GM23248 (cell line): ENCODE measurements around the gene FOXP2. TPM values are rescaled to one million over a fixed set of nuclear protein-coding genes. Genes with fewer than 3 reads are reported as not detected.

ENCODE experiments used
- DNase-seq: peaks from one replicate; pipeline ENCODE4 v3.0.0-alpha.2; 2015
- H2AFZ ChIP-seq: fragments of 200-600 bp; sonication (generic); 2 replicates; pipeline ENCODE4 v1.6.1; 2016; ENCODE audit warnings: antibody characterized with exemption
- H3F3A ChIP-seq: fragments of 200-600 bp; sonication (generic); 2 replicates; pipeline ENCODE4 v1.6.1; 2016; ENCODE audit warnings: mild to moderate bottlenecking, antibody characterized with exemption, mixed run types; ENCODE audit not compliant: insufficient read depth
- H3K27ac ChIP-seq: fragments of 200-600 bp; sonication (generic); 2 replicates; pipeline ENCODE4 v1.5.1; 2016; ENCODE audit warnings: mild to moderate bottlenecking
- H3K27me3 ChIP-seq: fragments of 200-600 bp; sonication (generic); replicated peaks from 2 replicates; pipeline ENCODE4 v1.6.1; 2016; ENCODE audit warnings: mild to moderate bottlenecking; ENCODE audit not compliant: insufficient read depth
- H3K36me3 ChIP-seq: fragments of 200-600 bp; sonication (generic); 2 replicates; pipeline ENCODE4 v1.6.1; 2016; ENCODE audit warnings: low read depth, mild to moderate bottlenecking
- H3K4me1 ChIP-seq: fragments of 200-600 bp; sonication (generic); 2 replicates; pipeline ENCODE4 v1.6.1; 2016; ENCODE audit warnings: mild to moderate bottlenecking; ENCODE audit not compliant: insufficient read depth
- H3K4me2 ChIP-seq: fragments of 200-600 bp; sonication (generic); one replicate; pipeline ENCODE4 v1.6.1; 2016; ENCODE audit warnings: mild to moderate bottlenecking; ENCODE audit not compliant: unreplicated experiment
- H3K4me3 ChIP-seq: fragments of 200-600 bp; sonication (generic); 2 replicates; pipeline ENCODE4 v1.5.1; 2016; ENCODE audit warnings: mild to moderate bottlenecking
- H3K79me2 ChIP-seq: fragments of 200-600 bp; sonication (generic); 2 replicates; pipeline ENCODE4 v1.6.1; 2016; ENCODE audit warnings: mild to moderate bottlenecking; ENCODE audit not compliant: insufficient read depth
- H3K9ac ChIP-seq: fragments of 200-600 bp; sonication (generic); 2 replicates; pipeline ENCODE4 v1.6.1; 2016; ENCODE audit warnings: mild to moderate bottlenecking
- H3K9me2 ChIP-seq: fragments of 200-600 bp; sonication (generic); 2 replicates; pipeline ENCODE4 v1.6.1; 2016; ENCODE audit warnings: mixed run types, mild to moderate bottlenecking, moderate library complexity; ENCODE audit not compliant: insufficient read depth
- H3K9me3 ChIP-seq: fragments of 200-600 bp; sonication (generic); one replicate; pipeline ENCODE4 v1.6.1; 2017; ENCODE audit warnings: low read depth
- H4K20me1 ChIP-seq: fragments of 200-600 bp; sonication (generic); 2 replicates; pipeline ENCODE4 v1.6.0; 2016; ENCODE audit not compliant: insufficient read depth
- EZH2 ChIP-seq: fragments of 200-600 bp; sonication (generic); IDR thresholded peaks from 2 replicates; pipeline ENCODE4 v1.6.1; 2018; ENCODE audit warnings: antibody characterized with exemption, mild to moderate bottlenecking; ENCODE audit not compliant: insufficient read depth, poor library complexity, severe bottlenecking
- EZH2phosphoT487 ChIP-seq: fragments of 200-600 bp; sonication (generic); IDR thresholded peaks from 2 replicates; pipeline ENCODE4 v1.6.1; 2018; ENCODE audit warnings: antibody characterized with exemption, moderate library complexity, mild to moderate bottlenecking, low read depth; ENCODE audit not compliant: insufficient read depth
- WGBS, 2 experiments: methylation state at CpG; one replicate each; pipeline ENCODE4 v1.1.6; 2015 to 2017; ENCODE audit warnings: low lambda C conversion rate in 2 of 2, low coverage in 1 of 2; ENCODE audit errors: missing lambda C conversion rate in 2 of 2; 5-methylcytosine and 5-hydroxymethylcytosine counted together
- in situ Hi-C: fragments of 300-500 bp; cut with MboI; formaldehyde crosslinking; loops from 2 replicates; pipeline ENCODE4 v1.15.0; 2020
- polyA plus RNA-seq: library from polyadenylated mRNA; unstranded; fragments of >200 nt; fragmentation: Nextera tagmentation; extraction: Ambion mirVana; gene quantifications from 2 replicates; pipeline ENCODE4 v1.2.1, GENCODE V29; 2016
- total RNA-seq: library from RNA; depleted of rRNA; stranded (reverse); fragments of >200 nt; shearing (Covaris generic); gene quantifications from 2 replicates; pipeline ENCODE4 v1.2.3, GENCODE V29; 2014; rRNA removed

Gene FOXP2
- total RNA-seq (1.3 and 5.0 TPM in 2 replicates), polyA plus RNA-seq (1.9 and 2.3 TPM in 2 replicates)

DNA sequence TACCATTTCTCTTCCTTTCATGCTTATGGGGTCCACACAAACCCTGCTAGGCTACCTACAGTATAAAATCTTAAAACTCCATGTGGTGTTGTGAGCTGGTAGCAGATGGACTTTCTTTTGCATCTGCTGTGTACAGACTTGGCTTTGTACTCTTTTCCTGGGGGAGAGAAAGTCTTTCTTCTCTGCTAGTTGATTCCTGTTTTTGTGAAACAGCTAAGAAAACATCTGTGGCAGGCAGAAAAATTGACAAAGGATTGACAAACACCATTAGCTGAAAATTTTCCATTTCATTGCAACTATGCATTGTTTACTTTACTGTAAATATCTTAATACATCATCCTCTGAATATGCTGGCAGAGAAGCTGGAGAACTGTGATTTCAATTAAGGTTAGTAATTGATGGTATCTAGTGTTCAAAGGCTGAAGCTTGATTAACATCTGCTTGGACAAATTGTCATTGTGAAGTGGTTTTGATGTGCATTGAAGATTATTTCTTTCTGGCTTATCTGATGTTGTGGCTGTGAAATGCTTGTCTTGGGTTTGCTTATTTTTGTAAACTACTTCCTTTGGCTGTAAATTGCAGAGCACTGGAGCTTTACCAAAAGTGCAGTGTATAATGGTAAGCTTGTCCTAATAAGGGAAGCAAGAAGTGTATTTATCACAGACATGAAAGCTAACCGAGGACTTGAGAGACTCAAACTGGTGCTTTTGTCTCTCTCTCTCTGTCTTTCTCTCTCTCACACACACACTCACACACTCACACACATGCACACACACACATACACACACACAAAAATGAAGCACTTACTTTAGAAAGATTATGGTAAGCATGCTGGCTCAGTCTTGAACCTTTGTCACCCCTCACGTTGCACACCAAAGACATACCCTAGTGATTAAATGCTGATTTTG lies at the start of gene FOXP2:
TSS of gene FOXP2 (plus strand) at position 660 of the 908 bp plus-strand sequence. CDS start 11,697 bp downstream, outside the sequence.
- in situ Hi-C loops = no loop called here

DNA sequence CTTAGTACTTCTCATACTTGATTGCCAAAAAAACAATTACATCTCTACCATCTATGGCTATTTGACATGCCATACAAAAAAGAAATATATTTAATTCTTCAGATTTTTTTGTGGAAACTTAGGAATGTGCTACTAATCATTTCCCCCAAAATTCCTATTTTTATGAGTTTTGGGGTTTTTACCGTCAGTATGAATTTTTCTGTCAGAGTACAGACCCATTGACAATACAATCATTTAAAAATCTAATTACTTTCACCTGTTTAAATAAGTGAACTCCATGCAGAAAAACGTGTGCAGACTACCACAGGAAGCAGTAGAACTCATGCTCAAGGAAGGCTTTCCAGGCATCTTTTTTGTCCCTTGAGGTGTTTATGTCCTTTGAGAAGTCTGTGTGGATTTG lies 48.8 kb upstream of the FOXP2 start:
- H3K36me3 ChIP-seq = no peaks in the 10 kb centered on the region
- no peak for DNase-seq
- H3K4me3 ChIP-seq = no peak overlapping the region
- no peak overlapping the region for H3K27ac ChIP-seq
- H3K79me2 ChIP-seq = no peaks in the 10 kb centered on the region
- H2AFZ ChIP-seq = no peak overlapping the region
- WGBS, 2 experiments = 45 to 54% methylated on average over 2 of the region's 2 CpGs
- in situ Hi-C loops = no loop called here
- H3K9ac ChIP-seq = no peak overlapping the region
- no peaks in the 10 kb centered on the region for H3K27me3 ChIP-seq
- H4K20me1 ChIP-seq = no peaks in the 10 kb centered on the region
- H3K4me2 ChIP-seq = no peak overlapping the region
- H3F3A ChIP-seq = no peaks in the 10 kb centered on the region
- no peaks in the 10 kb centered on the region for H3K9me3 ChIP-seq
- H3K9me2 ChIP-seq = no peaks in the 10 kb centered on the region
- H3K4me1 ChIP-seq = no peaks in the 10 kb centered on the region
- TF ChIP-seq EZH2 = no peak
- TF ChIP-seq EZH2phosphoT487 = no peak

More for the DNA sequence above, at the start of gene FOXP2:
- peak within 1 kb of the TSS; percentile 81 for H2AFZ ChIP-seq
- no peak within 1 kb of the TSS for H3K27ac ChIP-seq
- no peaks in the 10 kb centered on the region for H3K9me3 ChIP-seq
- H3F3A ChIP-seq = peaks cover 5% of the 10 kb centered on the region
- DNase-seq = peak; percentile 30
- H3K9me2 ChIP-seq = no peaks in the 10 kb centered on the region
- TF ChIP-seq EZH2 (no peak), EZH2phosphoT487 (no peak)
- H4K20me1 ChIP-seq = no peaks in the 10 kb centered on the region
- H3K36me3 ChIP-seq = no peaks in the 10 kb centered on the region
- peak within 1 kb of the TSS; percentile 72 for H3K4me3 ChIP-seq
- H3K27me3 ChIP-seq = no peaks in the 10 kb centered on the region
- WGBS, 2 experiments = 0 to 3% methylated on average over 2 of the region's 2 CpGs
- H3K4me1 ChIP-seq = peaks cover 38% of the 10 kb centered on the region
- peak within 1 kb of the TSS; percentile 52 for H3K9ac ChIP-seq
- no peaks in the 10 kb centered on the region for H3K79me2 ChIP-seq
- peak within 1 kb of the TSS; percentile 94 for H3K4me2 ChIP-seq

DNA sequence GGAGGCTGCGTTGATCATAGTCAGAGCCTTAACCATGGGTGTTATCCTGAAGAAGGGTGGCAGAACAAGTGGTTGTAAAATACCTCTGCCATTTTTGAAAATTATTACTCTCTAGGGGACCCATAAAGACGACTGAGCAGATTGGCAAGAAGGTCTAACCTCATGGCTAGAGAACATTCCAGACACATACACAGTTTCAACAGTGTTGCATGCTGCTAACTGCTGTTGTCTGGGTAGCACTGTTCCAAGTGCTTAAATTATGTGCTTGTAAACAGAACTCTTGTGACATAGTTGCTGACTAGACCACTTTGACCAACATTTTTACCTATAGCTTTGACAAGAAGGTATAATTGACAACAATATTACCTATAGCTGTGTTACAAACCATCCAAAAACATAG lies 46.1 kb upstream of the FOXP2 start:
- 62% methylated on average over 2 of the region's 2 CpGs for WGBS, 2 experiments
- in situ Hi-C loops = no loop called here
- H2AFZ ChIP-seq = no peak overlapping the region
- no peaks in the 10 kb centered on the region for H3K9me3 ChIP-seq
- no peaks in the 10 kb centered on the region for H4K20me1 ChIP-seq
- H3K9ac ChIP-seq = no peak overlapping the region
- no peak for TF ChIP-seq EZH2phosphoT487
- no peak for TF ChIP-seq EZH2
- no peak overlapping the region for H3K4me3 ChIP-seq
- no peaks in the 10 kb centered on the region for H3F3A ChIP-seq
- no peak overlapping the region for H3K27ac ChIP-seq
- no peaks in the 10 kb centered on the region for H3K36me3 ChIP-seq
- no peaks in the 10 kb centered on the region for H3K79me2 ChIP-seq
- no peak for DNase-seq
- H3K4me2 ChIP-seq = no peak overlapping the region
- H3K4me1 ChIP-seq = no peaks in the 10 kb centered on the region
- no peaks in the 10 kb centered on the region for H3K27me3 ChIP-seq
- H3K9me2 ChIP-seq = no peaks in the 10 kb centered on the region; the same call in 1 of the 2 replicates

DNA sequence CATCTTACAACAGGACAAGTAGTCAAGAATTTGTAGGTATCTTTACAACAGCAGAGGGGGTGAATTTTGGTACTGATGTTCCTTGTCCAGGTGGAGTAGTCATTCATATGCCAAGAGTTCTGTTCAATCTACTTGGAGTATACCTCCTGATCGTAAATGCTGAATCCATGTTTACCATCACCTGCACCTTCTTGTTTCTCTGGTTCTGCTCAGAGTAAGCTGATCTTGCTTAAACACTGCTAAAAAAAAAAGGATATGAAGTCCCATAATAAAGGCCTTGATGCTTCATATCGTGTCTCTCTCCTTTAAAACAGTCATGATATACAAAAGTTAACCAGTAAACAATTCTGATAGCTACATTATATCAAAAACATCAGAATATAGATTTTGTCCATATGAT lies 45.3 kb upstream of the FOXP2 start:
- no peaks in the 10 kb centered on the region for H3K27me3 ChIP-seq
- H3K4me3 ChIP-seq = no peak overlapping the region
- no peak for TF ChIP-seq EZH2phosphoT487
- TF ChIP-seq EZH2 = no peak
- no peaks in the 10 kb centered on the region for H3F3A ChIP-seq
- H3K4me2 ChIP-seq = no peak overlapping the region
- H4K20me1 ChIP-seq = no peaks in the 10 kb centered on the region
- H3K9me3 ChIP-seq = no peaks in the 10 kb centered on the region
- no peak for DNase-seq
- no peaks in the 10 kb centered on the region; the same call in 1 of the 2 replicates for H3K9me2 ChIP-seq
- in situ Hi-C loops = no loop called here
- no peaks in the 10 kb centered on the region for H3K36me3 ChIP-seq
- no peak overlapping the region for H3K27ac ChIP-seq
- no peaks in the 10 kb centered on the region for H3K4me1 ChIP-seq
- WGBS, 2 experiments = 70 to 72% methylated on average over 2 of the region's 2 CpGs
- no peak overlapping the region for H3K9ac ChIP-seq
- no peaks in the 10 kb centered on the region for H3K79me2 ChIP-seq
- no peak overlapping the region for H2AFZ ChIP-seq
